ENCODE data around the gene TADA2B.

TADA2B gene

GRCh38 chr4:7043284-7044136 lies at the start of gene TADA2B:
TSS of gene TADA2B (plus strand) at chr4:7043372. CDS start at chr4:7043580, 208 bp downstream.
- DNase-seq (ENCODE audit: low spot score), result no peak

GRCh38 chr4:6996481-6996880 lies 46.7 kb upstream of the TADA2B start:
- DNase-seq (ENCODE audit: low spot score), result no peak

GRCh38 chr4:6999172-7000086 lies 43.7 kb upstream of the TADA2B start:
- DNase-seq (ENCODE audit: low spot score), result peak; percentile 42

GRCh38 chr4:7000421-7001176 lies 42.6 kb upstream of the TADA2B start:
- peak; percentile 55 for DNase-seq (ENCODE audit: low spot score)

- no peak for DNase-seq (ENCODE audit: low spot score)
Observed at GRCh38 chr4:7001271-7001670, 41.9 kb upstream of the TADA2B start.

GRCh38 chr4:7002336-7002735 lies 40.8 kb upstream of the TADA2B start:
- DNase-seq (ENCODE audit: low spot score), result no peak

GRCh38 chr4:7003176-7003878 lies 39.8 kb upstream of the TADA2B start:
- DNase-seq (ENCODE audit: low spot score), result no peak

- DNase-seq (ENCODE audit: low spot score), result no peak
Observed at GRCh38 chr4:7003879-7004240, 39.3 kb upstream of the TADA2B start.

- no peak for DNase-seq (ENCODE audit: low spot score)
Observed at GRCh38 chr4:7004331-7004730, 38.8 kb upstream of the TADA2B start.

- no peak for DNase-seq (ENCODE audit: low spot score)
Observed at GRCh38 chr4:7005571-7005970, 37.6 kb upstream of the TADA2B start.

- DNase-seq (ENCODE audit: low spot score), result no peak
Observed at GRCh38 chr4:7006411-7006810, 36.8 kb upstream of the TADA2B start.

- no peak for DNase-seq (ENCODE audit: low spot score)
Observed at GRCh38 chr4:7007142-7007907, 35.8 kb upstream of the TADA2B start.

- DNase-seq (ENCODE audit: low spot score), result no peak
Observed at GRCh38 chr4:7007944-7008343, 35.2 kb upstream of the TADA2B start.

GRCh38 chr4:7009564-7009963 lies 33.6 kb upstream of the TADA2B start:
- DNase-seq (ENCODE audit: low spot score), result peak; percentile 63

GRCh38 chr4:7013175-7013574 lies 30.0 kb upstream of the TADA2B start:
- DNase-seq (ENCODE audit: low spot score), result no peak

GRCh38 chr4:7014815-7015214 lies 28.4 kb upstream of the TADA2B start:
- no peak for DNase-seq (ENCODE audit: low spot score)

- DNase-seq (ENCODE audit: low spot score), result no peak
Observed at GRCh38 chr4:7015383-7016035, 27.7 kb upstream of the TADA2B start.

GRCh38 chr4:7016086-7016485 lies 27.1 kb upstream of the TADA2B start:
- DNase-seq (ENCODE audit: low spot score), result no peak

- no peak for DNase-seq (ENCODE audit: low spot score)
Observed at GRCh38 chr4:7016512-7016911, 26.7 kb upstream of the TADA2B start.

- DNase-seq (ENCODE audit: low spot score), result peak; percentile 63
Observed at GRCh38 chr4:7017446-7018048, 25.6 kb upstream of the TADA2B start.

Measured in Ammon's horn (tissue), 1 donor.